PC-3 (cell line): ENCODE measurements around the gene C3orf22. TPM values are rescaled to one million over a fixed set of nuclear protein-coding genes. Genes with fewer than 3 reads are reported as not detected.

Source experiments
- ATAC-seq: fragments of 200-7000 bp; cut with Tn5 transposase; 2 replicates; pipeline ENCODE4 v1.9.1; 2020; ENCODE audit warnings: mild to moderate bottlenecking, moderate library complexity
- BruUV-seq: library from RNA; stranded (reverse); fragments of 400-500 nt; replicated peaks from 2 replicates; lab custom pipeline; 2021; lab: Mats Ljungman, UMichigan
- CTCF ChIA-PET: fragments of 300-600 bp; sonication (Branson Sonifier 250); formaldehyde crosslinking; loops from one replicate; lab custom pipeline; 2022; ENCODE audit warnings: antibody characterized with exemption; lab: Charles Lee
- POLR2A ChIA-PET: fragments of 300-600 bp; sonication (Branson Sonifier 250); formaldehyde crosslinking; loops from one replicate; lab custom pipeline; 2022; ENCODE audit warnings: antibody characterized with exemption; ENCODE audit not compliant: unreplicated experiment; lab: Charles Lee
- DNase-seq: peaks from one replicate; pipeline ENCODE4 v3.0.0-alpha.2; 2015
- H2AFZ ChIP-seq: fragments of 300-600 bp; sonication (generic); 2 replicates; pipeline ENCODE4 v1.6.0; 2016; ENCODE audit warnings: antibody characterized with exemption, low read length
- H3F3A ChIP-seq: fragments of 300-600 bp; sonication (generic); one replicate; pipeline ENCODE4 v1.6.0; 2017; ENCODE audit warnings: antibody characterized with exemption, low read length, control low read depth, mild to moderate bottlenecking; ENCODE audit not compliant: unreplicated experiment
- H3K27ac ChIP-seq: fragments of 300-600 bp; sonication (generic); 2 replicates; pipeline ENCODE4 v1.5.1; 2016; ENCODE audit warnings: mild to moderate bottlenecking, low read length
- H3K27me3 ChIP-seq: fragments of 300-600 bp; sonication (generic); 2 replicates; pipeline ENCODE4 v1.6.1; 2016; ENCODE audit warnings: low read length, mixed read lengths
- H3K36me3 ChIP-seq: fragments of 300-600 bp; sonication (generic); 2 replicates; pipeline ENCODE4 v1.6.1; 2016; ENCODE audit warnings: low read depth, mixed run types, low read length, mixed read lengths
- H3K4me1 ChIP-seq: fragments of 300-600 bp; sonication (generic); 2 replicates; pipeline ENCODE4 v1.5.1; 2016; ENCODE audit warnings: low read length; ENCODE audit not compliant: insufficient read depth
- H3K4me2 ChIP-seq: fragments of 300-600 bp; sonication (generic); 2 replicates; pipeline ENCODE4 v1.6.0; 2016; ENCODE audit warnings: low read length
- H3K4me3 ChIP-seq: fragments of 300-600 bp; sonication (generic); 2 replicates; pipeline ENCODE4 v1.5.1; 2016; ENCODE audit warnings: mild to moderate bottlenecking, low read length, mixed read lengths
- H3K79me2 ChIP-seq: fragments of 300-600 bp; sonication (generic); 2 replicates; pipeline ENCODE4 v1.6.1; 2017; ENCODE audit warnings: low read length, mixed read lengths
- H3K9ac ChIP-seq: fragments of 300-600 bp; sonication (generic); 2 replicates; pipeline ENCODE4 v1.6.0; 2016; ENCODE audit warnings: mild to moderate bottlenecking, low read length
- H3K9me2 ChIP-seq: fragments of 300-600 bp; sonication (generic); replicated peaks from 2 replicates; pipeline ENCODE4 v1.6.1; 2016; ENCODE audit warnings: mixed run types, low read length, mixed read lengths
- H3K9me3 ChIP-seq: fragments of 300-600 bp; sonication (generic); 2 replicates; pipeline ENCODE4 v1.6.1; 2016; ENCODE audit warnings: low read length, mixed read lengths
- H4K20me1 ChIP-seq: fragments of 300-600 bp; sonication (generic); 2 replicates; pipeline ENCODE4 v1.6.1; 2016; ENCODE audit warnings: low read length, mixed read lengths
- CTCF ChIP-seq: fragments of 300-600 bp; sonication (generic); conservative IDR thresholded peaks from 2 replicates; pipeline ENCODE4 v1.5.1; 2017; ENCODE audit warnings: antibody characterized with exemption, low read depth, mild to moderate bottlenecking, low read length
- EZH2 ChIP-seq: fragments of 300-600 bp; sonication (generic); IDR thresholded peaks from one replicate; pipeline ENCODE4 v1.6.1; 2017; ENCODE audit warnings: antibody characterized with exemption, mild to moderate bottlenecking, low read length; ENCODE audit not compliant: unreplicated experiment
- EZH2phosphoT487 ChIP-seq: fragments of 300-600 bp; sonication (generic); IDR thresholded peaks from 2 replicates; pipeline ENCODE4 v1.6.1; 2018; ENCODE audit warnings: mild to moderate bottlenecking, antibody characterized with exemption, low read length, borderline replicate concordance
- intact Hi-C: fragments of 100-400 bp; cut with micrococcal nuclease; formaldehyde crosslinking; loops from 2 replicates; pipeline ENCODE4 v1.9.0; 2023
- total RNA-seq: library from RNA; depleted of rRNA; stranded (reverse); fragments of >200 nt; gene quantifications from 2 replicates; pipeline ENCODE4 v1.2.3, GENCODE V29; 2014

The C3orf22 gene
- total RNA-seq, 1 experiment from 2014 or later = not detected

- ATAC-seq (no peak), DNase-seq (no peak)
- H3K27me3 ChIP-seq = peaks cover 24% of the 10 kb centered on the region
- H3K9me3 ChIP-seq = no peaks in the 10 kb centered on the region
- H3K4me2 ChIP-seq = no peak overlapping the region
- H3K4me3 ChIP-seq = no peak overlapping the region
- H3K36me3 ChIP-seq = no peaks in the 10 kb centered on the region
- H3K4me1 ChIP-seq = no peaks in the 10 kb centered on the region
- ChIA-PET POLR2A (no interaction called here), CTCF (no interaction called here)
- intact Hi-C loops = no loop called here
- no peak overlapping the region for H3K27ac ChIP-seq
- no peaks in the 10 kb centered on the region for H3F3A ChIP-seq
- H4K20me1 ChIP-seq = no peaks in the 10 kb centered on the region
- no peak overlapping the region for H3K9ac ChIP-seq
- H3K9me2 ChIP-seq = no peaks in the 10 kb centered on the region
- no peaks in the 10 kb centered on the region for H3K79me2 ChIP-seq
- no TSS peak for BruUV-seq
- no peak overlapping the region for H2AFZ ChIP-seq
- TF ChIP-seq EZH2 (no peak), CTCF (no peak), EZH2phosphoT487 (no peak)
Measured at GRCh38 chr3:126527006-126527405, 31.7 kb downstream of the C3orf22 start.

- intact Hi-C loops = no loop called here
- ATAC-seq = no peak
- H3K27ac ChIP-seq = no peak overlapping the region
- H3K27me3 ChIP-seq = peaks cover 20% of the 10 kb centered on the region
- no peaks in the 10 kb centered on the region for H3F3A ChIP-seq
- no TSS peak for BruUV-seq
- no peak overlapping the region for H3K4me3 ChIP-seq
- no peak for DNase-seq
- H3K79me2 ChIP-seq = no peaks in the 10 kb centered on the region
- H3K9me3 ChIP-seq = no peaks in the 10 kb centered on the region
- CTCF ChIA-PET = no interaction called here
- H3K4me2 ChIP-seq = no peak overlapping the region
- no peaks in the 10 kb centered on the region for H3K4me1 ChIP-seq
- H2AFZ ChIP-seq = no peak overlapping the region
- H4K20me1 ChIP-seq = no peaks in the 10 kb centered on the region
- H3K9ac ChIP-seq = no peak overlapping the region
- H3K36me3 ChIP-seq = no peaks in the 10 kb centered on the region
- TF ChIP-seq CTCF (no peak), EZH2 (no peak), EZH2phosphoT487 (no peak)
- no peaks in the 10 kb centered on the region for H3K9me2 ChIP-seq
- POLR2A ChIA-PET = no interaction called here
Measured at GRCh38 chr3:126526668-126527005, 32.1 kb downstream of the C3orf22 start.

GRCh38 chr3:126525853-126526667, 32.7 kb downstream of the C3orf22 start:
- Histone ChIP-seq H3K4me2 (no peak overlapping the region), H3K27ac (no peak overlapping the region), H3K9me3 (no peaks in the 10 kb centered on the region), H2AFZ (no peak overlapping the region), H3F3A (no peaks in the 10 kb centered on the region), H4K20me1 (no peaks in the 10 kb centered on the region), H3K4me3 (no peak overlapping the region), H3K27me3 (peaks cover 14% of the 10 kb centered on the region), H3K36me3 (no peaks in the 10 kb centered on the region), H3K9ac (no peak overlapping the region), H3K79me2 (no peaks in the 10 kb centered on the region), H3K4me1 (no peaks in the 10 kb centered on the region), H3K9me2 (no peaks in the 10 kb centered on the region)
- TF ChIP-seq EZH2phosphoT487 (no peak), EZH2 (no peak), CTCF (no peak)
- no peak for DNase-seq
- intact Hi-C loops = no loop called here
- no peak for ATAC-seq
- ChIA-PET CTCF (no interaction called here), POLR2A (no interaction called here)
- BruUV-seq = no TSS peak
